ENCODE measurements around the gene SKA1.

DNA sequence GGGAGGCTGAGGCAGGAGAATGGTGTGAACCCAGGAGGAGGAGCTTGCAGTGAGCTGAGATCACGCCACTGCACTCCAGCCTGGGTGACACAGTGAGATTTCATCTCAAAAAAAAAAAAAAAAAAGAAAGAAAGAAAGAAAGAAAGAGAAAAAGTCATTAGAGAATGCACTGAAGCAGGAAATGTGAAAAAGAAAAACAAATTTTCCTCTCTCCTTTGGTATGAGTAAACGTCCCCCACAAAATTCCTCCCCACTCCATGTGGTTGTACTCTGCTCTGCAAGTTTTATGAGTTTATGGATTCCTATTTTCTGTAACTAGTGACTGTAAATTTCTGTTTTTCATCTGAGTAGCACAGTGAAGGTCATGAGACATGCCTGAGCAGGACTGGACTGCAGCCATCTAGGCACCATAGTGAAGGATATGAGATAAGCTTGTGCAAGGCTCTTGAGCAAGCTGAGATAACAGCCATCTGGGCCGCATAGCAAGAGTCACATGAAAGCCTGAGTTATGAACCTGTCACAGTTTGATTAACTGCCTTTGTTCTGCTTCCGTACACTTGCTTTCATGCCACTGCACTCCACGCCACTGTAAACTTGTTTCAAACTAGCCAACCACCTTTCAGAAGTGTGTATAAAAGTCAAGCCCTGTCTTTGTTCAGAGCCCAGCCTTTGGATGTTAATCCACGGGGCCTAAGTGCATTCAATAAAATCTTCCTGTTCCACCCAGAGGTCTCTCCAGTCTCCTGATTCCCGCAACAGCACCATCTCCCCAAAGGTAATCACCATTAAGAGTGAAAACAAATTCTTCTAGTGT lies 50.2 kb downstream of the SKA1 start:
- TF ChIP-seq EZH2 (IDR thresholded peaks at IDR 0.05; ENCODE audit: borderline replicate concordance) (no peak), CTCF (IDR thresholded peaks at IDR 0.05; ENCODE audit: poor library complexity) (no peak), EZH2phosphoT487 (IDR thresholded peaks at IDR 0.05; ENCODE audit: low read depth, severe bottlenecking, unreplicated experiment) (no peak)

All from hepatocyte (in vitro differentiated cells).